Breast epithelium (tissue), 4 donors: Measurements from ENCODE around the gene SMIM5. TPM values are rescaled to one million over a fixed set of nuclear protein-coding genes. Genes with fewer than 3 reads are reported as not detected.

Experiments used
- DNase-seq, 2 donors: peaks; one replicate each; pipeline ENCODE4 v3.0.0-alpha.2; 2019; ENCODE audit warnings: low spot score in 2 of 2
- H3K27ac ChIP-seq, 2 donors: fragments of 200-600 bp; sonication (generic) in 1 of 2; one replicate each; pipeline ENCODE4 v1.5.1; 2016 to 2019; ENCODE audit warnings: mild to moderate bottlenecking in 1 of 2
- H3K27me3 ChIP-seq, 2 donors: fragments of 200-600 bp; sonication (generic) in 1 of 2; one replicate each; pipeline versions ENCODE4 v1.5.1 to v1.6.0; 2017 to 2019; ENCODE audit warnings: control low read depth in 1 of 2, mild to moderate bottlenecking in 1 of 2
- H3K36me3 ChIP-seq: fragments of 200-600 bp; one replicate; pipeline ENCODE4 v1.5.1; 2019
- H3K4me1 ChIP-seq, 2 donors: fragments of 200-600 bp; sonication (generic); one replicate each; pipeline ENCODE4 v1.5.1; 2016 to 2019; ENCODE audit warnings: control low read depth in 1 of 2
- H3K4me3 ChIP-seq, 3 donors: fragments of 200-600 bp; sonication (generic); 1 replicate in 2 of 3; 2 replicates in 1 of 3; pipeline ENCODE4 v1.5.1; 2016 to 2019; ENCODE audit warnings: mild to moderate bottlenecking in 3 of 3, moderate library complexity in 2 of 3
- H3K9me3 ChIP-seq, 2 donors: fragments of 200-600 bp; sonication (generic) in 1 of 2; one replicate each; pipeline ENCODE4 v1.5.1; 2016 to 2019; ENCODE audit warnings: control low read depth in 1 of 2
- POLR2A ChIP-seq: fragments of 450-650 bp; IDR thresholded peaks from one replicate; pipeline ENCODE4 v1.6.1; 2016; ENCODE audit warnings: antibody characterized with exemption, mild to moderate bottlenecking, moderate library complexity
- POLR2AphosphoS5 ChIP-seq, 3 donors: sonication (generic); formaldehyde crosslinking; IDR thresholded peaks; one replicate each; pipeline ENCODE4 v1.6.1; 2017; ENCODE audit warnings: antibody characterized with exemption in 3 of 3
- intact Hi-C: fragments of 100-400 bp; cut with DNase I; formaldehyde crosslinking; loops from one replicate; pipeline ENCODE4 v1.15.1; 2023; ENCODE audit warnings: low total_unique reads
- total RNA-seq, 3 donors: library from RNA; depleted of rRNA; stranded (reverse); fragments of >200 nt; gene quantifications; one replicate each; pipeline ENCODE4 v1.1.0, GENCODE V29; 2016
- TF ChIP-seq, protein P1 (sequence below), 3 donors: fragments of 450-650 bp; IDR thresholded peaks; one replicate each; pipeline ENCODE4 v1.5.1; 2016 to 2017; ENCODE audit warnings: antibody characterized with exemption in 3 of 3, mild to moderate bottlenecking in 3 of 3, moderate library complexity in 3 of 3

SMIM5 gene
- total RNA-seq, 3 donors from 2014 or later = 0.29 to 2.6 (median 0.48) TPM

DNA sequence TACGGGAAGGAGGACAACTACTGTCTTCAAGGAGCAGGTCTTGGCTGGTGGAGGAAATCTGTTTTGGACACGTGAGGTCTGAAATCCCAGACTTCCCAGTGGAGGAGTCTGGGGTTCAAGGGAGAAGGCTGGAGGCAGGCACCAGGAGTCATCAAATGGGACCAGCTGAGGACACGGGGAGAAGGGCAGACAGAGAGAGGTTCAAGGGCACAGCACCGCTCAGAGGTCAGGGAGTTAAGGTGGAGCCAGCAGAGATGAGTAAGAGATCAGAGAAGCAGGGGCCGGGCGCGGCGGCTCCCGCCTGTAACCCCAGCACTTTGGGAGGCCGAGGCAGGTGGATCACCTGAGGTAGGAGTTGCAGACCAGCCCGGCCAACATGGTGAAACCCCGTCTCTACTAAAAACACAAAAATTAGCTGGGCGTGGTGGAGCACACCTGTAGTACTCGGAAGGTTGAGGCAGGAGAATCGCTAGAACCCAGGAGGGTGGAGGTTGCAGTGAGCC is 10.4 kb upstream of the SMIM5 start:
- Histone ChIP-seq H3K36me3 (peaks cover 11% of the 10 kb centered on the region), H3K4me3 (no peak overlapping the region), H3K27ac (no peak overlapping the region), H3K27me3 (no peaks in the 10 kb centered on the region), H3K9me3 (no peaks in the 10 kb centered on the region), H3K4me1 (no peaks in the 10 kb centered on the region)
- TF ChIP-seq, protein P1, sequence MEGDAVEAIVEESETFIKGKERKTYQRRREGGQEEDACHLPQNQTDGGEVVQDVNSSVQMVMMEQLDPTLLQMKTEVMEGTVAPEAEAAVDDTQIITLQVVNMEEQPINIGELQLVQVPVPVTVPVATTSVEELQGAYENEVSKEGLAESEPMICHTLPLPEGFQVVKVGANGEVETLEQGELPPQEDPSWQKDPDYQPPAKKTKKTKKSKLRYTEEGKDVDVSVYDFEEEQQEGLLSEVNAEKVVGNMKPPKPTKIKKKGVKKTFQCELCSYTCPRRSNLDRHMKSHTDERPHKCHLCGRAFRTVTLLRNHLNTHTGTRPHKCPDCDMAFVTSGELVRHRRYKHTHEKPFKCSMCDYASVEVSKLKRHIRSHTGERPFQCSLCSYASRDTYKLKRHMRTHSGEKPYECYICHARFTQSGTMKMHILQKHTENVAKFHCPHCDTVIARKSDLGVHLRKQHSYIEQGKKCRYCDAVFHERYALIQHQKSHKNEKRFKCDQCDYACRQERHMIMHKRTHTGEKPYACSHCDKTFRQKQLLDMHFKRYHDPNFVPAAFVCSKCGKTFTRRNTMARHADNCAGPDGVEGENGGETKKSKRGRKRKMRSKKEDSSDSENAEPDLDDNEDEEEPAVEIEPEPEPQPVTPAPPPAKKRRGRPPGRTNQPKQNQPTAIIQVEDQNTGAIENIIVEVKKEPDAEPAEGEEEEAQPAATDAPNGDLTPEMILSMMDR (IDR thresholded peaks at IDR 0.05) = no peak
- intact Hi-C loops = no loop called here
- DNase-seq = no peak

- H3K4me3 ChIP-seq = no peak overlapping the region
- no peaks in the 10 kb centered on the region for H3K9me3 ChIP-seq
- intact Hi-C loops = no loop called here
- DNase-seq = no peak
- H3K36me3 ChIP-seq = peaks cover 11% of the 10 kb centered on the region
- TF ChIP-seq, protein P1 (IDR thresholded peaks at IDR 0.05) = no peak
- no peak for TF ChIP-seq POLR2A
- TF ChIP-seq POLR2AphosphoS5 (IDR thresholded peaks at IDR 0.05) = no peak
- H3K4me1 ChIP-seq = no peaks in the 10 kb centered on the region
- H3K27me3 ChIP-seq = no peaks in the 10 kb centered on the region
- H3K27ac ChIP-seq = no peak overlapping the region
These were observed 9.8 kb upstream of the SMIM5 start for GRCh38 chr17:75623386-75623785.

DNA sequence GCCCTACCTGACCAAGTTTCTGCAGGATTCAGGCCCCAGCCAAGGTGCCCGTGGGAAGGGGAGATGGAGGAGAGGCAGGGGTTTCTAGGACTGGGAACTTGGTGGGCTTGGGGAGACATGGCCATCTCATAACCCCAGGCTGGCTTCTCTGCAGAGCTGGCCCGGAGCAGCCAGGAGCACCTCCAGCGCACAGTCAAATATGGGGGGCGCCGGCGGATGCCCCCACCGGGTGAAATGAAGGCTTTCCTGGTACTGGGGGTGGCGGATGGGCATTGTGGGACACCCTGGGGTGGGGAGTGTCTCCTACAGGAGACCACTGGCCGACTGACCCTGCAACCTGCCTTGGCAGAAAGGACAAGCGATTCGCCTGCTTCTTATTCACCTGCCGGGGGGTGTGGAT is 9.2 kb upstream of the SMIM5 start:
- no peaks in the 10 kb centered on the region for H3K4me1 ChIP-seq
- H3K27me3 ChIP-seq = no peaks in the 10 kb centered on the region
- intact Hi-C loops = no loop called here
- no peaks in the 10 kb centered on the region for H3K9me3 ChIP-seq
- no peak overlapping the region for H3K27ac ChIP-seq
- TF ChIP-seq, protein P1 (IDR thresholded peaks at IDR 0.05) = no peak
- TF ChIP-seq POLR2A (no peak), POLR2AphosphoS5 (IDR thresholded peaks at IDR 0.05) (no peak)
- H3K4me3 ChIP-seq = no peak overlapping the region
- no peak for DNase-seq
- H3K36me3 ChIP-seq = peaks cover 11% of the 10 kb centered on the region

GRCh38 chr17:75624714-75625345 is 8.4 kb upstream of the SMIM5 start:
- H3K4me3 ChIP-seq = no peak overlapping the region
- H3K27ac ChIP-seq = no peak overlapping the region
- TF ChIP-seq, protein P1 (IDR thresholded peaks at IDR 0.05) = no peak
- TF ChIP-seq POLR2A (no peak), POLR2AphosphoS5 (IDR thresholded peaks at IDR 0.05) (no peak)
- no peak for DNase-seq
- no peaks in the 10 kb centered on the region for H3K9me3 ChIP-seq
- H3K4me1 ChIP-seq = no peaks in the 10 kb centered on the region
- H3K36me3 ChIP-seq = peaks cover 11% of the 10 kb centered on the region
- intact Hi-C loops = no loop called here
- H3K27me3 ChIP-seq = no peaks in the 10 kb centered on the region

DNA sequence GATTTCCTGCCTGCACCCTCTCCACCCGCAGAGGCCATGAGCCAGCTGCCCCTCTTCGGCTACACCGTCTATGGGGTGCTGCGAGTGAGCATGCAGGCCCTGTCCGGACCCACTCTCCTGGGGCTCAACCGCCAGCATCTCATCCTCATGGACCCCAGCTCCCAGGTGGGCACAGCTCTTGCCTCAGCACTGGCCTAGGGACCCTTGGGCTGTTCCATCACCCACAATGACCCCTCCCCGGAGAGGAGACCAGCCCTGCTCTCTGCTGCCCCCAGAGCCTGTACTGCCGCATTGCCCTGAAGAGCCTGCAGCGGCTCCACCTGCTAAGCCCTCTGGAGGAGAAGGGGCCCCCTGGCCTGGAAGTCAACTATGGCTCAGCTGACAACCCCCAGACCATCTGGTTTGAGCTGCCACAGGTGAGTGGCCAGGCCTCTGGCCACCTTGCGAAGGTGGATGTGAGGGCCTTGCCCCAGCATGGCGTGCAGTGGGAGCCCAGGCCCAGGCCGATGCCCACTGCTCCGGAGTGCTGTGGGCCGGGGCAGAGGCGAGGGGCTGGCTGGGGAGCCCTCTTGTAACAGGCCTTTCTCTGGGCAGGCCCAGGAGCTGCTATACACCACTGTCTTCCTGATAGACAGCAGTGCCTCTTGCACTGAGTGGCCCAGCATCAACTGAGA is 7.3 kb upstream of the SMIM5 start:
- Histone ChIP-seq H3K4me1 (no peaks in the 10 kb centered on the region), H3K9me3 (no peaks in the 10 kb centered on the region), H3K4me3 (no peak overlapping the region), H3K36me3 (peaks cover 11% of the 10 kb centered on the region), H3K27me3 (no peaks in the 10 kb centered on the region), H3K27ac (no peak overlapping the region)
- intact Hi-C loops = no loop called here
- TF ChIP-seq POLR2AphosphoS5 (IDR thresholded peaks at IDR 0.05) = no peak
- TF ChIP-seq, protein P1 (IDR thresholded peaks at IDR 0.05) = peak in 1 of 3 donors; percentile 22
- no peak for TF ChIP-seq POLR2A
- DNase-seq = no peak
